GM23338 (cell line): ENCODE data around the gene TXNDC16. TPM values are rescaled to one million over a fixed set of nuclear protein-coding genes. Genes with fewer than 3 reads are reported as not detected.

Source experiments
- ATAC-seq: fragments of 200-7000 bp; cut with Tn5 transposase; 3 replicates; pipeline ENCODE4 v1.9.1; 2020
- DNase-seq: peaks from one replicate; pipeline ENCODE4 v3.0.0-alpha.2; 2015; ENCODE audit warnings: low spot score
- H2AFZ ChIP-seq: fragments of 200-600 bp; sonication (generic); 2 replicates; pipeline ENCODE4 v1.8.0; 2016; ENCODE audit warnings: antibody characterized with exemption, mild to moderate bottlenecking, moderate library complexity
- H3F3A ChIP-seq: fragments of 200-600 bp; sonication (generic); replicated peaks from 2 replicates; pipeline ENCODE4 v1.8.0; 2017; ENCODE audit warnings: antibody characterized with exemption, mixed run types, low read depth
- H3K27ac ChIP-seq: fragments of 200-600 bp; sonication (generic); 2 replicates; pipeline ENCODE4 v1.6.1; 2016; ENCODE audit warnings: low read depth
- H3K27me3 ChIP-seq: fragments of 200-600 bp; sonication (generic); 2 replicates; pipeline ENCODE4 v1.8.0; 2016; ENCODE audit warnings: mild to moderate bottlenecking, mixed run types, moderate library complexity; ENCODE audit not compliant: insufficient read depth
- H3K36me3 ChIP-seq: fragments of 200-600 bp; sonication (generic); 2 replicates; pipeline ENCODE4 v1.8.0; 2016; ENCODE audit warnings: mild to moderate bottlenecking; ENCODE audit not compliant: insufficient read depth
- H3K4me1 ChIP-seq: fragments of 200-600 bp; sonication (generic); 2 replicates; pipeline ENCODE4 v1.8.0; 2016; ENCODE audit warnings: mild to moderate bottlenecking, moderate library complexity; ENCODE audit not compliant: insufficient read depth
- H3K4me2 ChIP-seq: fragments of 200-600 bp; sonication (generic); 2 replicates; pipeline ENCODE4 v1.7.1; 2017; ENCODE audit warnings: mixed run types
- H3K4me3 ChIP-seq: fragments of 200-600 bp; sonication (generic); 2 replicates; pipeline ENCODE4 v1.6.1; 2016; ENCODE audit warnings: mixed run types
- H3K79me2 ChIP-seq: fragments of 200-600 bp; sonication (generic); replicated peaks from 2 replicates; pipeline ENCODE4 v1.8.0; 2017; ENCODE audit warnings: mild to moderate bottlenecking; ENCODE audit not compliant: insufficient read depth
- H3K9me2 ChIP-seq: fragments of 200-600 bp; sonication (generic); 2 replicates; pipeline ENCODE4 v1.8.0; 2017; ENCODE audit not compliant: insufficient read depth
- H4K20me1 ChIP-seq: fragments of 200-600 bp; sonication (generic); replicated peaks from 2 replicates; pipeline ENCODE4 v1.8.0; 2017; ENCODE audit warnings: mild to moderate bottlenecking; ENCODE audit not compliant: insufficient read depth
- H3K27ac Mint-ChIP-seq: 2 replicates; pipeline ENCODE4 v1.8.0; 2020; ENCODE audit warnings: inconsistent platforms, mild to moderate bottlenecking, moderate library complexity, mixed read lengths
- H3K27me3 Mint-ChIP-seq: 3 replicates; pipeline ENCODE4 v1.8.0; 2022; ENCODE audit warnings: low read depth, mild to moderate bottlenecking, moderate library complexity, mixed read lengths, inconsistent platforms; ENCODE audit not compliant: insufficient read depth, poor library complexity
- H3K36me3 Mint-ChIP-seq: 3 replicates; pipeline ENCODE4 v1.8.0; 2021; ENCODE audit warnings: low read depth, mild to moderate bottlenecking, inconsistent platforms, moderate library complexity, mixed read lengths
- H3K4me1 Mint-ChIP-seq: 3 replicates; pipeline ENCODE4 v1.8.0; 2020; ENCODE audit warnings: mild to moderate bottlenecking, inconsistent platforms, mixed read lengths
- H3K4me3 Mint-ChIP-seq: 3 replicates; pipeline ENCODE4 v1.8.0; 2021; ENCODE audit warnings: moderate library complexity, mild to moderate bottlenecking, inconsistent platforms, mixed read lengths
- H3K9me3 Mint-ChIP-seq: 3 replicates; pipeline ENCODE4 v1.8.0; 2020; ENCODE audit warnings: moderate library complexity, mild to moderate bottlenecking, inconsistent platforms, mixed read lengths
- CREB1 ChIP-seq: fragments of 250-450 bp; sonication (Bioruptor Pico); IDR thresholded peaks from 2 replicates; pipeline ENCODE4 v1.5.0; 2020; ENCODE audit warnings: low read depth, mild to moderate bottlenecking, moderate library complexity
- CTCF ChIP-seq, 2 experiments: fragments of 200-600 bp in 1 of 2; sonication (generic) in 1 of 2; conservative IDR thresholded peaks; 2 replicates each; pipeline versions ENCODE4 v1.5.1 to v1.6.1; 2016 to 2017; ENCODE audit warnings: antibody characterized with exemption in 2 of 2, low read depth in 2 of 2, mild to moderate bottlenecking in 2 of 2, moderate library complexity in 1 of 2
- EZH2 ChIP-seq: fragments of 200-600 bp; sonication (generic); IDR thresholded peaks from one replicate; pipeline ENCODE4 v1.8.0; 2017; ENCODE audit warnings: antibody characterized with exemption, mild to moderate bottlenecking, low read depth; ENCODE audit not compliant: unreplicated experiment
- EZH2phosphoT487 ChIP-seq: fragments of 200-600 bp; sonication (generic); IDR thresholded peaks from one replicate; pipeline ENCODE4 v1.8.1; 2018; ENCODE audit warnings: antibody characterized with exemption; ENCODE audit not compliant: unreplicated experiment
- JUNB ChIP-seq: IDR thresholded peaks from one replicate; pipeline ENCODE4 v1.6.1; 2016; ENCODE audit warnings: antibody characterized with exemption; ENCODE audit not compliant: unreplicated experiment
- NANOG ChIP-seq: IDR thresholded peaks from 2 replicates; pipeline ENCODE4 v1.6.1; 2016; ENCODE audit warnings: antibody characterized with exemption, borderline replicate concordance
- POLR2AphosphoS5 ChIP-seq: IDR thresholded peaks from 2 replicates; pipeline ENCODE4 v1.6.1; 2016; ENCODE audit warnings: antibody characterized with exemption, low read depth
- REST ChIP-seq: IDR thresholded peaks from one replicate; pipeline ENCODE4 v1.6.1; 2018; ENCODE audit warnings: antibody characterized with exemption; ENCODE audit not compliant: unreplicated experiment
- STAT1 ChIP-seq: IDR thresholded peaks from one replicate; pipeline ENCODE4 v1.6.1; 2016; ENCODE audit warnings: antibody characterized with exemption; ENCODE audit not compliant: unreplicated experiment
- ZNF114 ChIP-seq: fragments of 250-450 bp; sonication (Bioruptor Pico); IDR thresholded peaks from 2 replicates; pipeline ENCODE4 v1.5.0; 2020; ENCODE audit warnings: mild to moderate bottlenecking, moderate library complexity
- ZNF331 ChIP-seq: fragments of 250-450 bp; sonication (Bioruptor Pico); IDR thresholded peaks from 2 replicates; pipeline ENCODE4 v1.5.0; 2020; ENCODE audit warnings: low read depth, mild to moderate bottlenecking, moderate library complexity
- ZNF462 ChIP-seq: fragments of 250-450 bp; sonication (Bioruptor Pico); IDR thresholded peaks from 2 replicates; pipeline ENCODE4 v1.5.0; 2020; ENCODE audit warnings: mild to moderate bottlenecking, moderate library complexity
- polyA plus RNA-seq: library from polyadenylated mRNA; unstranded; fragments of >200 nt; fragmentation: Nextera tagmentation; extraction: Ambion mirVana; gene quantifications from 2 replicates; pipeline ENCODE4 v1.2.1, GENCODE V29; 2016
- total RNA-seq: library from RNA; depleted of rRNA; stranded (reverse); fragments of >200 nt; shearing (Covaris generic); gene quantifications from 2 replicates; pipeline ENCODE4 v1.2.3, GENCODE V29; 2014
- TF ChIP-seq, protein P1 (sequence below): IDR thresholded peaks from 2 replicates; pipeline ENCODE4 v1.6.1; 2016; ENCODE audit warnings: antibody characterized with exemption

TXNDC16 gene
- total and polyA plus RNA-seq, 2 experiments from 2014 or later = 13.6 to 14.0 TPM

GRCh38 chr14:52546318-52546670 is 6.0 kb downstream of the TXNDC16 start:
- DNase-seq = no peak

More at GRCh38 chr14:52546318-52546670, 6.0 kb downstream of the TXNDC16 start:
- Histone ChIP-seq H3K4me2 (no peak overlapping the region), H2AFZ (no peak overlapping the region), H4K20me1 (no peaks in the 10 kb centered on the region), H3F3A (no peaks in the 10 kb centered on the region), H3K4me1 (peaks cover 10% of the 10 kb centered on the region; the same call in 1 of the 2 replicates), H3K4me3 (no peak overlapping the region), H3K9me2 (no peaks in the 10 kb centered on the region), H3K27ac (no peak overlapping the region), H3K79me2 (peaks cover 22% of the 10 kb centered on the region), H3K36me3 (no peaks in the 10 kb centered on the region), H3K27me3 (no peaks in the 10 kb centered on the region)
- H3K36me3 Mint-ChIP-seq = no peaks in the 10 kb centered on the region
- H3K27ac Mint-ChIP-seq = no peak overlapping the region
- peaks cover 4% of the 10 kb centered on the region for H3K27me3 Mint-ChIP-seq
- H3K9me3 Mint-ChIP-seq = no peaks in the 10 kb centered on the region
- no peak; the same call in 2 of the 3 replicates for ATAC-seq
- no peak overlapping the region for H3K4me3 Mint-ChIP-seq
- H3K4me1 Mint-ChIP-seq = peaks cover 21% of the 10 kb centered on the region
- TF ChIP-seq, protein P1, sequence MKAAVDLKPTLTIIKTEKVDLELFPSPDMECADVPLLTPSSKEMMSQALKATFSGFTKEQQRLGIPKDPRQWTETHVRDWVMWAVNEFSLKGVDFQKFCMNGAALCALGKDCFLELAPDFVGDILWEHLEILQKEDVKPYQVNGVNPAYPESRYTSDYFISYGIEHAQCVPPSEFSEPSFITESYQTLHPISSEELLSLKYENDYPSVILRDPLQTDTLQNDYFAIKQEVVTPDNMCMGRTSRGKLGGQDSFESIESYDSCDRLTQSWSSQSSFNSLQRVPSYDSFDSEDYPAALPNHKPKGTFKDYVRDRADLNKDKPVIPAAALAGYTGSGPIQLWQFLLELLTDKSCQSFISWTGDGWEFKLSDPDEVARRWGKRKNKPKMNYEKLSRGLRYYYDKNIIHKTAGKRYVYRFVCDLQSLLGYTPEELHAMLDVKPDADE = no peak
- TF ChIP-seq ZNF331 (CRISPR knock-in tag) = no peak
- TF ChIP-seq ZNF462 (CRISPR knock-in tag) = no peak
- TF ChIP-seq STAT1 = no peak
- TF ChIP-seq CTCF (conservative IDR thresholded peaks at IDR 0.05; ENCODE audit: low read depth in 2 of 2) = no peak
- no peak for TF ChIP-seq EZH2
- TF ChIP-seq NANOG = no peak
- TF ChIP-seq EZH2phosphoT487 = no peak
- no peak for TF ChIP-seq JUNB
- TF ChIP-seq REST = no peak
- TF ChIP-seq POLR2AphosphoS5 = no peak
- no peak for TF ChIP-seq ZNF114
- TF ChIP-seq CREB1 (CRISPR knock-in tag) = no peak
